Astrocyte of the hippocampus (primary cell): Measurements from ENCODE around the gene EDC4.
"Not testable (repeated sequence)": the region's sequence is repeated elsewhere in the genome, so short reads cannot be mapped to it uniquely, and the experiment has no call there.

Experiments
- DNase-seq: peaks from one replicate; pipeline ENCODE4 v3.0.0; 2011; ENCODE audit warnings: low read depth, low spot score

Gene EDC4

GRCh38 chr16:67907397-67908180 is 34.7 kb downstream of the EDC4 start:
- no peak for DNase-seq

GRCh38 chr16:67909056-67909742 is 36.3 kb downstream of the EDC4 start:
- no peak for DNase-seq

- no peak for DNase-seq
Measured at GRCh38 chr16:67910158-67910557, 37.3 kb downstream of the EDC4 start.

GRCh38 chr16:67914758-67915495 is 42.1 kb downstream of the EDC4 start:
- no peak for DNase-seq

- DNase-seq: not testable (repeated sequence)
Measured at GRCh38 chr16:67915496-67915769, 42.6 kb downstream of the EDC4 start.

- no peak for DNase-seq
Measured at GRCh38 chr16:67915831-67916723, 43.2 kb downstream of the EDC4 start.

GRCh38 chr16:67917140-67917851 is 44.4 kb downstream of the EDC4 start:
- peak; percentile 60 for DNase-seq

- DNase-seq: peak; percentile 48
Measured at GRCh38 chr16:67917852-67918236, 45.0 kb downstream of the EDC4 start.

GRCh38 chr16:67919622-67920221 is 46.9 kb downstream of the EDC4 start:
- no peak for DNase-seq

- no peak for DNase-seq
Measured at GRCh38 chr16:67922221-67922620, 49.4 kb downstream of the EDC4 start.

GRCh38 chr16:67922740-67923139 is 49.9 kb downstream of the EDC4 start:
- DNase-seq: no peak

- no peak for DNase-seq
Measured at GRCh38 chr16:67923414-67924116, 50.7 kb downstream of the EDC4 start.

GRCh38 chr16:67924140-67924906 is 51.5 kb downstream of the EDC4 start:
- no peak for DNase-seq

GRCh38 chr16:67926181-67926750 is 53.4 kb downstream of the EDC4 start:
- DNase-seq: no peak

GRCh38 chr16:67927131-67927941 is 54.5 kb downstream of the EDC4 start:
- DNase-seq: no peak

- no peak for DNase-seq
Measured at GRCh38 chr16:67928147-67928546, 55.3 kb downstream of the EDC4 start.

GRCh38 chr16:67928561-67929364 is 55.9 kb downstream of the EDC4 start:
- DNase-seq: peak; percentile 79
